ENCODE results near the gene PCDHB9.
"Not testable (repeated sequence)": the region's sequence is repeated elsewhere in the genome, so short reads cannot be mapped to it uniquely, and the experiment has no call there.

- not testable (repeated sequence) for TF ChIP-seq CTCF (IDR thresholded peaks at IDR 0.05; ENCODE audit: low read depth, low read length, poor library complexity, severe bottlenecking); EZH2phosphoT487 (IDR thresholded peaks at IDR 0.05; ENCODE audit: borderline replicate concordance, low read length)
Measured at GRCh38 chr5:141201126-141201525, 14.2 kb downstream of the PCDHB9 start.
